ENCODE measurements around the gene GDAP1L1. TPM values are rescaled to one million over a fixed set of nuclear protein-coding genes. Genes with fewer than 3 reads are reported as not detected.
A peak's percentile ranks its signal among the peaks of the same experiment; 100 is the strongest.

Gene GDAP1L1
- total RNA-seq, 1 donor from 2014 or later, result 1.7 TPM

GRCh38 chr20:44219170-44219730, 27.9 kb upstream of the GDAP1L1 start:
- no peak overlapping the region for H3K27ac Mint-ChIP-seq (ENCODE audit: unreplicated experiment)
- peaks cover 4% of the 10 kb centered on the region for H3K27me3 Mint-ChIP-seq (ENCODE audit: unreplicated experiment)
- H3K4me3 Mint-ChIP-seq (ENCODE audit: unreplicated experiment), result no peak overlapping the region
- no peak for DNase-seq (ENCODE audit: low spot score)
- H3K4me1 Mint-ChIP-seq (ENCODE audit: unreplicated experiment), result peaks cover 2% of the 10 kb centered on the region
- H3K36me3 Mint-ChIP-seq (ENCODE audit: low read depth, unreplicated experiment), result no peaks in the 10 kb centered on the region
- no peak for TF ChIP-seq CTCF (IDR thresholded peaks at IDR 0.05; ENCODE audit: unreplicated experiment)
- no peaks in the 10 kb centered on the region for H3K9me3 Mint-ChIP-seq (ENCODE audit: unreplicated experiment)

GRCh38 chr20:44219791-44220190, 27.3 kb upstream of the GDAP1L1 start:
- Mint-ChIP-seq H3K36me3 (ENCODE audit: low read depth, unreplicated experiment) (no peaks in the 10 kb centered on the region), H3K4me1 (ENCODE audit: unreplicated experiment) (peaks cover 2% of the 10 kb centered on the region), H3K27ac (ENCODE audit: unreplicated experiment) (no peak overlapping the region), H3K9me3 (ENCODE audit: unreplicated experiment) (no peaks in the 10 kb centered on the region), H3K4me3 (ENCODE audit: unreplicated experiment) (no peak overlapping the region), H3K27me3 (ENCODE audit: unreplicated experiment) (peaks cover 4% of the 10 kb centered on the region)
- TF ChIP-seq CTCF (IDR thresholded peaks at IDR 0.05; ENCODE audit: unreplicated experiment), result no peak
- no peak for DNase-seq (ENCODE audit: low spot score)

GRCh38 chr20:44221368-44221954, 25.6 kb upstream of the GDAP1L1 start:
- no peak for DNase-seq (ENCODE audit: low spot score)
- TF ChIP-seq CTCF (IDR thresholded peaks at IDR 0.05; ENCODE audit: unreplicated experiment), result no peak
- Mint-ChIP-seq H3K27ac (ENCODE audit: unreplicated experiment) (no peak overlapping the region), H3K4me1 (ENCODE audit: unreplicated experiment) (peaks cover 2% of the 10 kb centered on the region), H3K36me3 (ENCODE audit: low read depth, unreplicated experiment) (no peaks in the 10 kb centered on the region), H3K9me3 (ENCODE audit: unreplicated experiment) (no peaks in the 10 kb centered on the region), H3K4me3 (ENCODE audit: unreplicated experiment) (no peak overlapping the region), H3K27me3 (ENCODE audit: unreplicated experiment) (peaks cover 4% of the 10 kb centered on the region)

- Mint-ChIP-seq H3K27ac (ENCODE audit: unreplicated experiment) (no peak overlapping the region), H3K9me3 (ENCODE audit: unreplicated experiment) (no peaks in the 10 kb centered on the region), H3K27me3 (ENCODE audit: unreplicated experiment) (peaks cover 4% of the 10 kb centered on the region), H3K4me3 (ENCODE audit: unreplicated experiment) (no peak overlapping the region), H3K4me1 (ENCODE audit: unreplicated experiment) (peaks cover 2% of the 10 kb centered on the region), H3K36me3 (ENCODE audit: low read depth, unreplicated experiment) (no peaks in the 10 kb centered on the region)
- DNase-seq (ENCODE audit: low spot score), result no peak
- TF ChIP-seq CTCF (IDR thresholded peaks at IDR 0.05; ENCODE audit: unreplicated experiment), result no peak
Measured at GRCh38 chr20:44222027-44222426, 25.1 kb upstream of the GDAP1L1 start.

- peak; percentile 23 for DNase-seq (ENCODE audit: low spot score)
- TF ChIP-seq CTCF (IDR thresholded peaks at IDR 0.05; ENCODE audit: unreplicated experiment), result peak; percentile 25
- no peak overlapping the region for H3K27ac Mint-ChIP-seq (ENCODE audit: unreplicated experiment)
- no peaks in the 10 kb centered on the region for H3K36me3 Mint-ChIP-seq (ENCODE audit: low read depth, unreplicated experiment)
- no peak overlapping the region for H3K4me3 Mint-ChIP-seq (ENCODE audit: unreplicated experiment)
- peaks cover 4% of the 10 kb centered on the region for H3K27me3 Mint-ChIP-seq (ENCODE audit: unreplicated experiment)
- H3K4me1 Mint-ChIP-seq (ENCODE audit: unreplicated experiment), result peaks cover 2% of the 10 kb centered on the region
- no peaks in the 10 kb centered on the region for H3K9me3 Mint-ChIP-seq (ENCODE audit: unreplicated experiment)
Measured at GRCh38 chr20:44222633-44223368, 24.3 kb upstream of the GDAP1L1 start.

Measured in endothelial cell (in vitro differentiated cells).